SK-N-SH treated with all-trans-retinoic acid at 6 μM for 48 hours (cell line): ENCODE data around the gene FRAS1.

Source experiments
- ATAC-seq: fragments of 200-7000 bp; cut with Tn5 transposase; 3 replicates; pipeline ENCODE4 v1.9.1; 2020; ENCODE audit warnings: mild to moderate bottlenecking, moderate library complexity
- ARNTL ChIP-seq: fragments of 450-650 bp; formaldehyde crosslinking; IDR thresholded peaks from 2 replicates; pipeline ENCODE4 v1.5.0; 2020; ENCODE audit warnings: low read depth, mild to moderate bottlenecking, moderate library complexity, borderline replicate concordance
- BACH2 ChIP-seq: fragments of 250-450 bp; sonication (Bioruptor Pico); IDR thresholded peaks from 2 replicates; pipeline ENCODE4 v1.9.0; 2021; ENCODE audit warnings: mild to moderate bottlenecking, borderline replicate concordance
- CSDC2 ChIP-seq: fragments of 250-450 bp; sonication (Bioruptor Pico); IDR thresholded peaks from 2 replicates; pipeline ENCODE4 v1.5.0; 2020; ENCODE audit warnings: mild to moderate bottlenecking, moderate library complexity
- ESRRG ChIP-seq: fragments of 250-450 bp; sonication (Bioruptor Pico); IDR thresholded peaks from 2 replicates; pipeline ENCODE4 v1.6.1; 2021; ENCODE audit warnings: mild to moderate bottlenecking
- GLIS3 ChIP-seq: fragments of 250-450 bp; sonication (Bioruptor Pico); IDR thresholded peaks from 2 replicates; pipeline ENCODE4 v1.5.0; 2020; ENCODE audit warnings: mild to moderate bottlenecking, moderate library complexity
- ISL1 ChIP-seq: fragments of 250-450 bp; sonication (Bioruptor Pico); IDR thresholded peaks from 2 replicates; pipeline ENCODE4 v2.1.2; 2022; ENCODE audit warnings: mild to moderate bottlenecking, moderate library complexity
- OSR1 ChIP-seq: fragments of 250-450 bp; sonication (Bioruptor Pico); IDR thresholded peaks from 2 replicates; pipeline ENCODE4 v1.8.0; 2022; ENCODE audit warnings: moderate library complexity, mild to moderate bottlenecking, inconsistent platforms
- PPARA ChIP-seq: fragments of 250-450 bp; sonication (Bioruptor Pico); IDR thresholded peaks from 2 replicates; pipeline ENCODE4 v1.5.0; 2020; ENCODE audit warnings: mild to moderate bottlenecking, borderline replicate concordance
- SNAI2 ChIP-seq: fragments of 250-450 bp; sonication (Bioruptor Pico); IDR thresholded peaks from 2 replicates; pipeline ENCODE4 v1.5.0; 2020; ENCODE audit warnings: mild to moderate bottlenecking, moderate library complexity
- TCF4 ChIP-seq: fragments of 250-450 bp; sonication (Bioruptor Pico); IDR thresholded peaks from 2 replicates; pipeline ENCODE4 v1.8.0; 2021; ENCODE audit warnings: mild to moderate bottlenecking, moderate library complexity, borderline replicate concordance
- TOX ChIP-seq: fragments of 250-450 bp; sonication (Bioruptor Pico); IDR thresholded peaks from 2 replicates; pipeline ENCODE4 v1.8.0; 2021; ENCODE audit warnings: mild to moderate bottlenecking, moderate library complexity, borderline replicate concordance
- ZC3H10 ChIP-seq: fragments of 250-450 bp; sonication (Bioruptor Pico); IDR thresholded peaks from 2 replicates; pipeline ENCODE4 v1.5.1; 2021; ENCODE audit warnings: mild to moderate bottlenecking, moderate library complexity
- ZFP3 ChIP-seq: fragments of 250-450 bp; sonication (Bioruptor Pico); IDR thresholded peaks from 2 replicates; pipeline ENCODE4 v1.5.0; 2020; ENCODE audit warnings: mild to moderate bottlenecking, moderate library complexity
- ZNF565 ChIP-seq: fragments of 450-650 bp; formaldehyde crosslinking; conservative IDR thresholded peaks from 2 replicates; pipeline ENCODE4 v1.5.0; 2020; ENCODE audit warnings: low read depth, mild to moderate bottlenecking, moderate library complexity
- ZNF70 ChIP-seq: fragments of 450-650 bp; formaldehyde crosslinking; IDR thresholded peaks from 2 replicates; pipeline ENCODE4 v1.5.0; 2020; ENCODE audit warnings: mild to moderate bottlenecking, moderate library complexity
- ZNF8 ChIP-seq: fragments of 450-650 bp; formaldehyde crosslinking; IDR thresholded peaks from 2 replicates; pipeline ENCODE4 v1.5.0; 2020; ENCODE audit warnings: mild to moderate bottlenecking, moderate library complexity
- TF ChIP-seq, protein P1 (sequence below): fragments of 250-450 bp; sonication (Bioruptor Pico); IDR thresholded peaks from 2 replicates; pipeline ENCODE4 v1.8.0; 2021; ENCODE audit warnings: low read depth, mild to moderate bottlenecking, moderate library complexity, borderline replicate concordance
- TF ChIP-seq, protein P2 (sequence below): fragments of 250-450 bp; sonication (Bioruptor Pico); IDR thresholded peaks from 2 replicates; pipeline ENCODE4 v1.8.0; 2020; ENCODE audit warnings: mild to moderate bottlenecking, moderate library complexity, borderline replicate concordance
- TF ChIP-seq, protein P3 (sequence below): fragments of 250-450 bp; sonication (Bioruptor Pico); IDR thresholded peaks from 2 replicates; pipeline ENCODE4 v1.5.0; 2020; ENCODE audit warnings: mild to moderate bottlenecking, moderate library complexity
- TF ChIP-seq, protein P4 (sequence below): fragments of 250-450 bp; sonication (Bioruptor Pico); IDR thresholded peaks from 2 replicates; pipeline ENCODE4 v1.5.1; 2021; ENCODE audit warnings: mild to moderate bottlenecking, moderate library complexity
- TF ChIP-seq, protein P5 (sequence below): fragments of 250-450 bp; sonication (Bioruptor Pico); IDR thresholded peaks from 2 replicates; pipeline ENCODE4 v1.5.1; 2020; ENCODE audit warnings: low read depth, mild to moderate bottlenecking, moderate library complexity

FRAS1 gene

DNA sequence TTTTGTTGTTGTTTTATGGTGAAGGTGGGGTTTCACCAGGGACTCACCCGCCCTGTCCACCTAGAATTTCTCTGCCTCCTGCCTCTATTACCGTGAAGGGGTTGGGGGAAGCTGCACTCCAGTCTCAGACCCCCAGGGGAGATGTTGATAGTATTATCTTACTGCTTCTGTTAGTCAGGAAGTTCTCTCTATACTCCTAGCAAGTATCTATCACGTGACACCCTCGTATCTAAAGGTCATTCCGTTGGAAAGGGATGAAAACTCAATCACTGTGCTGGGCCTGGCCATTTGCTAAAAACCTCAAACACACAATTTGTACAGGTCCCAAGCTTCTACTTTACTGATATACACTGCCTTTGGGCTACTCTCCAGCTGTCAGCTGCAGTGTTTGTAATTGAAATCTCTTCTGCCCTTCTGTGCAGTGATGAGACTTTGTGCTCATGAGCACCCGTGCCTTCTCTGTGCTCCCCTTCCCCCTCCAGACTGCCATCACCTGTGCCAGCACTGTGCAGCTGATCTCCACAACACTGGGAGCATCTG, 306.0 kb downstream of the FRAS1 start:
- ATAC-seq = no peak
- no peak for TF ChIP-seq ZNF70 (CRISPR knock-in tag)
- TF ChIP-seq ISL1 = no peak
- TF ChIP-seq SNAI2 (CRISPR knock-in tag) = no peak
- no peak for TF ChIP-seq ARNTL (CRISPR knock-in tag)
- no peak for TF ChIP-seq OSR1 (CRISPR knock-in tag)
- TF ChIP-seq ZFP3 (CRISPR knock-in tag) = no peak
- no peak for TF ChIP-seq TOX (CRISPR knock-in tag)
- TF ChIP-seq, protein P1, sequence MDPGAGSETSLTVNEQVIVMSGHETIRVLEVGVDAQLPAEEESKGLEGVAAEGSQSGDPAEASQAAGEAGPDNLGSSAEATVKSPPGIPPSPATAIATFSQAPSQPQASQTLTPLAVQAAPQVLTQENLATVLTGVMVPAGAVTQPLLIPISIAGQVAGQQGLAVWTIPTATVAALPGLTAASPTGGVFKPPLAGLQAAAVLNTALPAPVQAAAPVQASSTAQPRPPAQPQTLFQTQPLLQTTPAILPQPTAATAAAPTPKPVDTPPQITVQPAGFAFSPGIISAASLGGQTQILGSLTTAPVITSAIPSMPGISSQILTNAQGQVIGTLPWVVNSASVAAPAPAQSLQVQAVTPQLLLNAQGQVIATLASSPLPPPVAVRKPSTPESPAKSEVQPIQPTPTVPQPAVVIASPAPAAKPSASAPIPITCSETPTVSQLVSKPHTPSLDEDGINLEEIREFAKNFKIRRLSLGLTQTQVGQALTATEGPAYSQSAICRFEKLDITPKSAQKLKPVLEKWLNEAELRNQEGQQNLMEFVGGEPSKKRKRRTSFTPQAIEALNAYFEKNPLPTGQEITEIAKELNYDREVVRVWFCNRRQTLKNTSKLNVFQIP (CRISPR knock-in tag) = no peak
- TF ChIP-seq, protein P2, sequence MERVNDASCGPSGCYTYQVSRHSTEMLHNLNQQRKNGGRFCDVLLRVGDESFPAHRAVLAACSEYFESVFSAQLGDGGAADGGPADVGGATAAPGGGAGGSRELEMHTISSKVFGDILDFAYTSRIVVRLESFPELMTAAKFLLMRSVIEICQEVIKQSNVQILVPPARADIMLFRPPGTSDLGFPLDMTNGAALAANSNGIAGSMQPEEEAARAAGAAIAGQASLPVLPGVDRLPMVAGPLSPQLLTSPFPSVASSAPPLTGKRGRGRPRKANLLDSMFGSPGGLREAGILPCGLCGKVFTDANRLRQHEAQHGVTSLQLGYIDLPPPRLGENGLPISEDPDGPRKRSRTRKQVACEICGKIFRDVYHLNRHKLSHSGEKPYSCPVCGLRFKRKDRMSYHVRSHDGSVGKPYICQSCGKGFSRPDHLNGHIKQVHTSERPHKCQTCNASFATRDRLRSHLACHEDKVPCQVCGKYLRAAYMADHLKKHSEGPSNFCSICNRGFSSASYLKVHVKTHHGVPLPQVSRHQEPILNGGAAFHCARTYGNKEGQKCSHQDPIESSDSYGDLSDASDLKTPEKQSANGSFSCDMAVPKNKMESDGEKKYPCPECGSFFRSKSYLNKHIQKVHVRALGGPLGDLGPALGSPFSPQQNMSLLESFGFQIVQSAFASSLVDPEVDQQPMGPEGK = no peak
- no peak for TF ChIP-seq ZC3H10 (CRISPR knock-in tag)
- no peak for TF ChIP-seq ESRRG (CRISPR knock-in tag)
- TF ChIP-seq, all 23 proteins: peak for 0

DNA sequence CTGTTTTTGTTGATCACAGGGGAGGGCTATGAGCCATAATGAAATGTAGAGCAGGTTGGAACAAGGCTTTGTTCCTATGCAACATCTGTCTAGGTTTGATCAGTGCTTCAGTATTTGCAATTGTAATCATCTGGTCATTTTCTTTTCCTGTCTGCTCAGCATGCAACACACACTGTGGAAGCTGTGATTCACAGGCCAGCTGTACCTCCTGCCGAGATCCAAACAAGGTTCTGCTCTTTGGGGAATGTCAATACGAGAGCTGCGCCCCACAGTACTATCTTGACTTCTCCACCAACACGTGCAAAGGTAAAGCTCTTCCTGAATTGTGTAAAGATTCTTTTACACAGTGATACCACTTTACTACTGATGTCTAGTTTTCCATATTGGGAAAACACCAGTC, 312.6 kb downstream of the FRAS1 start:
- TF ChIP-seq ZNF8 (CRISPR knock-in tag) (no peak), BACH2 (CRISPR knock-in tag) (no peak), ISL1 (no peak), ESRRG (CRISPR knock-in tag) (no peak), TOX (CRISPR knock-in tag) (no peak), ARNTL (CRISPR knock-in tag) (no peak), SNAI2 (CRISPR knock-in tag) (no peak), ZNF70 (CRISPR knock-in tag) (no peak), TCF4 (CRISPR knock-in tag) (no peak), CSDC2 (CRISPR knock-in tag) (no peak), ZNF565 (CRISPR knock-in tag) (no peak), GLIS3 (CRISPR knock-in tag) (no peak), PPARA (CRISPR knock-in tag) (no peak)
- TF ChIP-seq, protein P3, sequence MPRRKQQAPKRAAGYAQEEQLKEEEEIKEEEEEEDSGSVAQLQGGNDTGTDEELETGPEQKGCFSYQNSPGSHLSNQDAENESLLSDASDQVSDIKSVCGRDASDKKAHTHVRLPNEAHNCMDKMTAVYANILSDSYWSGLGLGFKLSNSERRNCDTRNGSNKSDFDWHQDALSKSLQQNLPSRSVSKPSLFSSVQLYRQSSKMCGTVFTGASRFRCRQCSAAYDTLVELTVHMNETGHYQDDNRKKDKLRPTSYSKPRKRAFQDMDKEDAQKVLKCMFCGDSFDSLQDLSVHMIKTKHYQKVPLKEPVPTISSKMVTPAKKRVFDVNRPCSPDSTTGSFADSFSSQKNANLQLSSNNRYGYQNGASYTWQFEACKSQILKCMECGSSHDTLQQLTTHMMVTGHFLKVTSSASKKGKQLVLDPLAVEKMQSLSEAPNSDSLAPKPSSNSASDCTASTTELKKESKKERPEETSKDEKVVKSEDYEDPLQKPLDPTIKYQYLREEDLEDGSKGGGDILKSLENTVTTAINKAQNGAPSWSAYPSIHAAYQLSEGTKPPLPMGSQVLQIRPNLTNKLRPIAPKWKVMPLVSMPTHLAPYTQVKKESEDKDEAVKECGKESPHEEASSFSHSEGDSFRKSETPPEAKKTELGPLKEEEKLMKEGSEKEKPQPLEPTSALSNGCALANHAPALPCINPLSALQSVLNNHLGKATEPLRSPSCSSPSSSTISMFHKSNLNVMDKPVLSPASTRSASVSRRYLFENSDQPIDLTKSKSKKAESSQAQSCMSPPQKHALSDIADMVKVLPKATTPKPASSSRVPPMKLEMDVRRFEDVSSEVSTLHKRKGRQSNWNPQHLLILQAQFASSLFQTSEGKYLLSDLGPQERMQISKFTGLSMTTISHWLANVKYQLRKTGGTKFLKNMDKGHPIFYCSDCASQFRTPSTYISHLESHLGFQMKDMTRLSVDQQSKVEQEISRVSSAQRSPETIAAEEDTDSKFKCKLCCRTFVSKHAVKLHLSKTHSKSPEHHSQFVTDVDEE = no peak
- TF ChIP-seq, protein P4, sequence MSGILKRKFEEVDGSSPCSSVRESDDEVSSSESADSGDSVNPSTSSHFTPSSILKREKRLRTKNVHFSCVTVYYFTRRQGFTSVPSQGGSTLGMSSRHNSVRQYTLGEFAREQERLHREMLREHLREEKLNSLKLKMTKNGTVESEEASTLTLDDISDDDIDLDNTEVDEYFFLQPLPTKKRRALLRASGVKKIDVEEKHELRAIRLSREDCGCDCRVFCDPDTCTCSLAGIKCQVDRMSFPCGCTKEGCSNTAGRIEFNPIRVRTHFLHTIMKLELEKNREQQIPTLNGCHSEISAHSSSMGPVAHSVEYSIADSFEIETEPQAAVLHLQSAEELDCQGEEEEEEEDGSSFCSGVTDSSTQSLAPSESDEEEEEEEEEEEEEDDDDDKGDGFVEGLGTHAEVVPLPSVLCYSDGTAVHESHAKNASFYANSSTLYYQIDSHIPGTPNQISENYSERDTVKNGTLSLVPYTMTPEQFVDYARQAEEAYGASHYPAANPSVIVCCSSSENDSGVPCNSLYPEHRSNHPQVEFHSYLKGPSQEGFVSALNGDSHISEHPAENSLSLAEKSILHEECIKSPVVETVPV = no peak
- TF ChIP-seq, protein P5, sequence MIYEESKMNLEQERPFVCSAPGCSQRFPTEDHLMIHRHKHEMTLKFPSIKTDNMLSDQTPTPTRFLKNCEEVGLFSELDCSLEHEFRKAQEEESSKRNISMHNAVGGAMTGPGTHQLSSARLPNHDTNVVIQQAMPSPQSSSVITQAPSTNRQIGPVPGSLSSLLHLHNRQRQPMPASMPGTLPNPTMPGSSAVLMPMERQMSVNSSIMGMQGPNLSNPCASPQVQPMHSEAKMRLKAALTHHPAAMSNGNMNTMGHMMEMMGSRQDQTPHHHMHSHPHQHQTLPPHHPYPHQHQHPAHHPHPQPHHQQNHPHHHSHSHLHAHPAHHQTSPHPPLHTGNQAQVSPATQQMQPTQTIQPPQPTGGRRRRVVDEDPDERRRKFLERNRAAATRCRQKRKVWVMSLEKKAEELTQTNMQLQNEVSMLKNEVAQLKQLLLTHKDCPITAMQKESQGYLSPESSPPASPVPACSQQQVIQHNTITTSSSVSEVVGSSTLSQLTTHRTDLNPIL (CRISPR knock-in tag) = no peak
- TF ChIP-seq, protein P2 = no peak
- ATAC-seq = no peak
